Lower leg skin (tissue), 4 donors: ENCODE measurements around the gene MTIF2. TPM values are rescaled to one million over a fixed set of nuclear protein-coding genes. Genes with fewer than 3 reads are reported as not detected.
"Not testable (repeated sequence)": the region's sequence is repeated elsewhere in the genome, so short reads cannot be mapped to it uniquely, and the experiment has no call there.

Experiments
- DNase-seq, 2 donors: peaks; one replicate each; pipeline ENCODE4 v3.0.0-alpha.2; 2019; ENCODE audit warnings: low spot score in 2 of 2
- H3K4me3 ChIP-seq: fragments of 200-600 bp; sonication (generic); 2 replicates; pipeline ENCODE4 v1.5.1; 2017; ENCODE audit warnings: mild to moderate bottlenecking, low read depth; ENCODE audit not compliant: poor library complexity, severe bottlenecking
- POLR2A ChIP-seq, 2 donors: fragments of 450-650 bp; IDR thresholded peaks; one replicate each; pipeline ENCODE4 v1.6.1; 2016 to 2017; ENCODE audit warnings: antibody characterized with exemption in 2 of 2, mild to moderate bottlenecking in 1 of 2, moderate library complexity in 1 of 2
- WGBS, 2 donors: methylation state at CpG; one replicate each; pipeline ENCODE4 v1.1.5; 2018; 5-methylcytosine and 5-hydroxymethylcytosine counted together
- intact Hi-C: fragments of 100-400 bp; cut with DNase I; formaldehyde crosslinking; loops from one replicate; pipeline ENCODE4 v1.15.0; 2023; ENCODE audit warnings: low total_unique reads
- total RNA-seq, 4 donors: library from RNA; depleted of rRNA; stranded (reverse); fragments of >200 nt; gene quantifications; one replicate each; pipeline ENCODE4 v1.1.0, GENCODE V29; 2016
- TF ChIP-seq, protein P1 (sequence below), 3 donors: fragments of 450-650 bp; IDR thresholded peaks; one replicate each; pipeline ENCODE4 v1.5.1; 2016; ENCODE audit warnings: antibody characterized with exemption in 3 of 3, mild to moderate bottlenecking in 3 of 3, moderate library complexity in 2 of 3

MTIF2 gene
- total RNA-seq, 4 donors from 2014 or later: 13.0 to 22.1 (median 16.3) TPM

GRCh38 chr2:55277310-55277709 lies 8.3 kb upstream of the MTIF2 start:
- no peak for TF ChIP-seq POLR2A (IDR thresholded peaks at IDR 0.05)
- TF ChIP-seq, protein P1, sequence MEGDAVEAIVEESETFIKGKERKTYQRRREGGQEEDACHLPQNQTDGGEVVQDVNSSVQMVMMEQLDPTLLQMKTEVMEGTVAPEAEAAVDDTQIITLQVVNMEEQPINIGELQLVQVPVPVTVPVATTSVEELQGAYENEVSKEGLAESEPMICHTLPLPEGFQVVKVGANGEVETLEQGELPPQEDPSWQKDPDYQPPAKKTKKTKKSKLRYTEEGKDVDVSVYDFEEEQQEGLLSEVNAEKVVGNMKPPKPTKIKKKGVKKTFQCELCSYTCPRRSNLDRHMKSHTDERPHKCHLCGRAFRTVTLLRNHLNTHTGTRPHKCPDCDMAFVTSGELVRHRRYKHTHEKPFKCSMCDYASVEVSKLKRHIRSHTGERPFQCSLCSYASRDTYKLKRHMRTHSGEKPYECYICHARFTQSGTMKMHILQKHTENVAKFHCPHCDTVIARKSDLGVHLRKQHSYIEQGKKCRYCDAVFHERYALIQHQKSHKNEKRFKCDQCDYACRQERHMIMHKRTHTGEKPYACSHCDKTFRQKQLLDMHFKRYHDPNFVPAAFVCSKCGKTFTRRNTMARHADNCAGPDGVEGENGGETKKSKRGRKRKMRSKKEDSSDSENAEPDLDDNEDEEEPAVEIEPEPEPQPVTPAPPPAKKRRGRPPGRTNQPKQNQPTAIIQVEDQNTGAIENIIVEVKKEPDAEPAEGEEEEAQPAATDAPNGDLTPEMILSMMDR (IDR thresholded peaks at IDR 0.05): no peak
- no peak for DNase-seq
- intact Hi-C loops: no loop called here
- 77 to 84% methylated on average over 3 of the region's 3 CpGs for WGBS, 2 donors
- H3K4me3 ChIP-seq: no peak overlapping the region

DNA sequence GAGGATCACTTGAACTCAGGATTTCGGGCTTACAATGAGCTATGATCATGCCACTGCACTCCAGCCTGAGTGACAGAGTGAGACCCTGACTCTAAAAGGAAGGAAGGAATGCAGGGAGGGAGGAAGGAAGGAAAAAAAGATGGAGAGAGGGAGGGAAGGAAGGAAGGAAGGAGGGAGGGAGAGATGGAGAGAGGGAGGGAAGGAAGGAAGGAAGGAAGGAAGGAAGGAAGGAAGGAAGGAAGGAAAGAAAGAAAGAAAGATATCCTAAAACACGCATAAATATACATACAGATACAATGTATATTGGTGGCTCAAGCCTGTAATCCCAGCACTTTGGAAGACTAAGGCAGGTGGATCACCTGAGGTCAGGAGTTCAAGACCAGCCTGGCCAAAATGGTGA lies 5.3 kb upstream of the MTIF2 start:
- DNase-seq, H3K4me3 ChIP-seq, intact Hi-C loops: not testable (repeated sequence)
- WGBS, 2 donors: 84 to 96% methylated on average over 2 of the region's 2 CpGs

GRCh38 chr2:55269645-55269990 lies 587 bp upstream of the MTIF2 start:
- TF ChIP-seq, protein P1 (IDR thresholded peaks at IDR 0.05): no peak
- TF ChIP-seq POLR2A (IDR thresholded peaks at IDR 0.05): no peak
- intact Hi-C loops: no loop called here
- 22 to 29% methylated on average over 7 of the region's 7 CpGs for WGBS, 2 donors
- no peak for DNase-seq
- H3K4me3 ChIP-seq: peak overlapping the region; percentile 83

GRCh38 chr2:55268288-55268906 lies 634 bp downstream of the MTIF2 start:
- DNase-seq: no peak
- intact Hi-C loops: no loop called here
- WGBS, 2 donors: 11% methylated on average over 13 of the region's 13 CpGs
- H3K4me3 ChIP-seq: peak overlapping the region; percentile 83
- TF ChIP-seq POLR2A (IDR thresholded peaks at IDR 0.05): no peak
- TF ChIP-seq, protein P1 (IDR thresholded peaks at IDR 0.05): no peak

DNA sequence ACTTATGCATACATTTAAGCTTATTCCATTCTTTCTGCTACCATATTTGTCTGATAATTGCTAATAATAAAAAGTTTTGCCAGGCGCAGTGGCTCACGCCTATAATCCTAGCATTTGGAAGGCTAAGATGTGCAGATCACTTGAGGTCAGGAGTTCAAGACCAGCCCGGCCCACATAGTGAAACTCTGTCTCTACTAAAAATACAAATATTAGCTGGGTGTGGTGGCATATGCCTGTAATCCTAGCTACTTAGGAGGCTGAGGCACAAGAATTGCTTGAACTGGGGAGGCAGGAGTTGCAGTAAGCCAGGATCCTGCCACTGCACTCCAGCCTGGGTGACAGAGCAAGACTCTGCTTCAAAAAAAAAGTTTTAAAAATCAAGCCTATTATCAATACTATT lies 9.4 kb downstream of the MTIF2 start:
- intact Hi-C loops, DNase-seq, H3K4me3 ChIP-seq: not testable (repeated sequence)
- 91 to 93% methylated on average over 3 of the region's 3 CpGs for WGBS, 2 donors

GRCh38 chr2:55252832-55253231 lies 16.2 kb downstream of the MTIF2 start:
- TF ChIP-seq, protein P1 (IDR thresholded peaks at IDR 0.05): no peak
- no peak for TF ChIP-seq POLR2A (IDR thresholded peaks at IDR 0.05)
- intact Hi-C loops: no loop called here
- 88 to 90% methylated on average over 3 of the region's 3 CpGs for WGBS, 2 donors
- no peak overlapping the region for H3K4me3 ChIP-seq
- no peak for DNase-seq

GRCh38 chr2:55247025-55247424 lies 22.0 kb downstream of the MTIF2 start:
- WGBS, 2 donors: 93 to 94% methylated on average over 5 of the region's 5 CpGs
- no peak overlapping the region for H3K4me3 ChIP-seq
- no peak for DNase-seq
- TF ChIP-seq, protein P1 (IDR thresholded peaks at IDR 0.05): no peak
- no peak for TF ChIP-seq POLR2A (IDR thresholded peaks at IDR 0.05)
- intact Hi-C loops: no loop called here
